Ishikawa (cell line): ENCODE measurements around the gene PTK6.

Experiments
- CEBPB ChIP-seq: IDR thresholded peaks from 2 replicates; pipeline ENCODE4 v1.6.1; 2012
- CREB1 ChIP-seq: IDR thresholded peaks from 2 replicates; pipeline ENCODE4 v1.6.1; 2012; ENCODE audit warnings: low read depth
- EGR1 ChIP-seq: IDR thresholded peaks from 2 replicates; pipeline ENCODE4 v1.6.1; 2012
- EP300 ChIP-seq: IDR thresholded peaks from 2 replicates; pipeline ENCODE4 v1.6.1; 2012; ENCODE audit warnings: borderline replicate concordance
- FOXM1 ChIP-seq: IDR thresholded peaks from 2 replicates; pipeline ENCODE4 v1.6.1; 2012; ENCODE audit warnings: low read depth, borderline replicate concordance
- NFIC ChIP-seq: IDR thresholded peaks from 2 replicates; pipeline ENCODE4 v1.6.1; 2012
- RAD21 ChIP-seq: IDR thresholded peaks from 2 replicates; pipeline ENCODE4 v1.6.1; 2012; ENCODE audit warnings: low read depth
- REST ChIP-seq: IDR thresholded peaks from 2 replicates; pipeline ENCODE4 v1.6.1; 2012; ENCODE audit warnings: low read depth, mild to moderate bottlenecking
- TAF1 ChIP-seq: IDR thresholded peaks from 2 replicates; pipeline ENCODE4 v1.6.1; 2012; ENCODE audit warnings: low read depth, mild to moderate bottlenecking
- TCF12 ChIP-seq: IDR thresholded peaks from 2 replicates; pipeline ENCODE4 v1.6.1; 2012; ENCODE audit warnings: low read depth
- TEAD4 ChIP-seq: IDR thresholded peaks from 2 replicates; pipeline ENCODE4 v1.6.1; 2012
- YY1 ChIP-seq: IDR thresholded peaks from 2 replicates; pipeline ENCODE4 v1.6.1; 2012; ENCODE audit warnings: low read depth
- ZBTB7A ChIP-seq: IDR thresholded peaks from 2 replicates; pipeline ENCODE4 v1.6.1; 2012; ENCODE audit warnings: low read depth
- TF ChIP-seq, protein P1 (sequence below): IDR thresholded peaks from 2 replicates; pipeline ENCODE4 v1.6.1; 2012
- TF ChIP-seq, protein P2 (sequence below): IDR thresholded peaks from 2 replicates; pipeline ENCODE4 v1.6.1; 2012

The PTK6 gene

DNA sequence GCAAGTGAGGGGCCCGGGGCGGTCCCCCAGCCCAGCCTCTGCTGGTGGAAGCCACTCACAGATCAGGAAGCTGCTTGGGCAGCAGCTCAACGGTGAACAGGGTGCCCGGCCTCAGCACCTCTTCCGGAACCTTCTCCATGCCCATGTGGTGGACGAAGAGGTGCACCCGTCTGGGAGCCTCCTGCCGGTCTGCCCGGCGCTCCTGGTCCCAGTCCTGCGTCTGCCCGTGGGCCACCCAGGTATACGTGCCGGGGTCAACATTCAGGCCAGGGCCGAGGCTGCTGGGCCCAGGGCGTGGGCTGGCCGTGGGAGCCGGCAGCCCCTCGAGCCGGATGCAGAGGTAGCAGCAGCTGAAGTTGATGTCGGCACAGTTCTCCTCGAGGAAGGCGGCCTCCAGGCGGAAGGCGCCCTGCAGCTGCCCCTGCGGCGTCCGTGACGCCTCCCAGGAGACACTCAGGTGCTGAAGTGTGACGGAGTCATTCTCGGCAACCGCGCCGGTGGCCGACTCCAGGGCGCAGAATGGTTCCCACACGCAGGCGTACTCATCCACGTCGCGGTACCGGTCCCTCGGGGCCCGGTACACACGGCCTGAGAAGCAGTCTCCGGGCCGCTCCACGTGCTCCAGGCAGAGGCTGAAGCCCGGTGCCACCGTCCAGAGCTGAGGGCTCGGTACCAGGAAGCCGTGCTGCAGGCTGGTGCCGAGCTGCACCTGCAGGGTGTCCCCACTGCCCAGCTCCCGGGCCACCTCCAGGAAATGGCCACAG is 25.5 kb upstream of the PTK6 start:
- TF ChIP-seq TCF12 (no peak), YY1 (no peak), ZBTB7A (no peak), EP300 (no peak), TAF1 (no peak), RAD21 (no peak), FOXM1 (no peak), CEBPB (no peak)
- TF ChIP-seq, protein P1, sequence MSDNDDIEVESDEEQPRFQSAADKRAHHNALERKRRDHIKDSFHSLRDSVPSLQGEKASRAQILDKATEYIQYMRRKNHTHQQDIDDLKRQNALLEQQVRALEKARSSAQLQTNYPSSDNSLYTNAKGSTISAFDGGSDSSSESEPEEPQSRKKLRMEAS = no peak

GRCh38 chr20:63561624-63562396 is 24.6 kb upstream of the PTK6 start:
- no peak for TF ChIP-seq ZBTB7A
- TF ChIP-seq FOXM1 = no peak
- no peak for TF ChIP-seq REST
- TF ChIP-seq TEAD4 = no peak
- TF ChIP-seq TCF12 = no peak
- no peak for TF ChIP-seq NFIC
- no peak for TF ChIP-seq EGR1
- TF ChIP-seq, protein P1 = no peak
- no peak for TF ChIP-seq RAD21
- no peak for TF ChIP-seq CREB1

- TF ChIP-seq, protein P2, sequence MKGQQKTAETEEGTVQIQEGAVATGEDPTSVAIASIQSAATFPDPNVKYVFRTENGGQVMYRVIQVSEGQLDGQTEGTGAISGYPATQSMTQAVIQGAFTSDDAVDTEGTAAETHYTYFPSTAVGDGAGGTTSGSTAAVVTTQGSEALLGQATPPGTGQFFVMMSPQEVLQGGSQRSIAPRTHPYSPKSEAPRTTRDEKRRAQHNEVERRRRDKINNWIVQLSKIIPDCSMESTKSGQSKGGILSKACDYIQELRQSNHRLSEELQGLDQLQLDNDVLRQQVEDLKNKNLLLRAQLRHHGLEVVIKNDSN = no peak
- TF ChIP-seq YY1 = no peak
- TF ChIP-seq TAF1 = no peak
- TF ChIP-seq EGR1 = no peak
- TF ChIP-seq NFIC = no peak
Observed at GRCh38 chr20:63560856-63561609, 23.9 kb upstream of the PTK6 start.

DNA sequence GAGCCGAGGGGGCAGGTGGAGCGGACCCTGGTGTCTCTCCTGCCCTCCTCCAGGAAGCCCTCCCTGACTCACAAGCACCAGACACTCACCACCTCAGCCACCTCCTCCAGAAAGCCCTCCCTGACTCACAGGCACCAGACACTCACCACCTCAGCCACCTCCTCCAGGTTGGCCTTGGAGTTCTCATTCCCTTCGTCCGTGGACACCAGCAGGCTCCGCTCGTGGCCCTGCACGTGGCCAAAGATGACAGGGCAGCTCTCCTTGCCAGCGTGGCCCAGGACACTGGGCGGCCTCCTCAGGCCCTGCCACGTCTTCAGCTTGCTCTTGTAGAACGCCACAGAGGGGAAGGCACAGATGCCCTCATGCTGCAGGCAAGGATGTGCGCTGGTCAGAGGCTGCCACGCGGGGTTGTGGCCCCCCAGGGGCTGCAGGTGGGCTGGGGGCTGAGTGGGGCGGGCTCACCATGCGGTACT is 23.2 kb upstream of the PTK6 start:
- TF ChIP-seq CEBPB (no peak), REST (no peak), TCF12 (no peak), ZBTB7A (no peak), FOXM1 (no peak), YY1 (no peak), RAD21 (no peak), NFIC (no peak), EGR1 (no peak), CREB1 (no peak), EP300 (no peak), TAF1 (no peak), TEAD4 (no peak)
- TF ChIP-seq, protein P1 = no peak
- TF ChIP-seq, protein P2 = no peak
